Gastroesophageal sphincter (tissue), 4 donors: ENCODE data around the gene DNAAF2. TPM values are rescaled to one million over a fixed set of nuclear protein-coding genes. Genes with fewer than 3 reads are reported as not detected.

ENCODE experiments used
- ATAC-seq: fragments of 150-250 bp; one replicate; pipeline ENCODE4 v1.9.1; 2016; ENCODE audit warnings: mild to moderate bottlenecking, moderate library complexity
- H3K27ac ChIP-seq, 4 donors: fragments of 200-600 bp; sonication (generic) in 3 of 4; 1 replicate in 3 of 4; 2 replicates in 1 of 4; pipeline ENCODE4 v1.5.1; 2016 to 2019
- H3K27me3 ChIP-seq: fragments of 200-600 bp; sonication (generic); one replicate; pipeline ENCODE4 v1.5.1; 2019
- H3K36me3 ChIP-seq, 2 donors: fragments of 200-600 bp; sonication (generic); one replicate each; pipeline ENCODE4 v1.5.1; 2019; ENCODE audit warnings: control low read depth in 1 of 2
- H3K4me1 ChIP-seq, 3 donors: fragments of 200-600 bp; sonication (generic); 1 replicate in 2 of 3; 2 replicates in 1 of 3; pipeline ENCODE4 v1.5.1; 2016 to 2019; ENCODE audit warnings: control low read depth in 2 of 3
- H3K4me3 ChIP-seq, 2 donors: fragments of 200-600 bp; sonication (generic); one replicate each; pipeline ENCODE4 v1.5.1; 2019; ENCODE audit warnings: mild to moderate bottlenecking in 1 of 2, moderate library complexity in 1 of 2
- H3K9me3 ChIP-seq, 3 donors: fragments of 200-600 bp; sonication (generic); one replicate each; pipeline ENCODE4 v1.5.1; 2017 to 2019; ENCODE audit warnings: control low read depth in 2 of 3
- CTCF ChIP-seq, 4 experiments: fragments of 200-600 bp in 2 of 4; fragments of 450-650 bp in 2 of 4; sonication (generic) in 1 of 4; IDR thresholded peaks; one replicate each; pipeline ENCODE4 v1.5.1; 2017 to 2019; ENCODE audit warnings: antibody characterized with exemption in 4 of 4, mild to moderate bottlenecking in 2 of 4, moderate library complexity in 2 of 4
- EP300 ChIP-seq: sonication (generic); formaldehyde crosslinking; IDR thresholded peaks from one replicate; pipeline ENCODE4 v1.6.1; 2017; ENCODE audit warnings: antibody characterized with exemption, mild to moderate bottlenecking
- POLR2A ChIP-seq, 2 donors: fragments of 450-650 bp; IDR thresholded peaks; one replicate each; pipeline ENCODE4 v1.6.1; 2017; ENCODE audit warnings: antibody characterized with exemption in 2 of 2, mild to moderate bottlenecking in 2 of 2, moderate library complexity in 1 of 2
- POLR2AphosphoS5 ChIP-seq: sonication (generic); formaldehyde crosslinking; IDR thresholded peaks from one replicate; pipeline ENCODE4 v1.6.1; 2017; ENCODE audit warnings: antibody characterized with exemption
- WGBS, 2 donors: methylation state at CpG; one replicate each; pipeline ENCODE4 v1.1.5; 2018; ENCODE audit warnings: low coverage in 1 of 2; 5-methylcytosine and 5-hydroxymethylcytosine counted together
- total RNA-seq, 4 donors: library from RNA; depleted of rRNA; stranded (reverse); fragments of >200 nt; gene quantifications; one replicate each; pipeline ENCODE4 v1.1.0, GENCODE V29; 2016

DNAAF2 gene
- total RNA-seq, 4 donors from 2014 or later: 6.8 to 10.4 (median 9.0) TPM

GRCh38 chr14:49607583-49607982, 27.5 kb downstream of the DNAAF2 start:
- WGBS, 2 donors: 94 to 98% methylated on average over 6 of the region's 6 CpGs
- TF ChIP-seq CTCF (IDR thresholded peaks at IDR 0.05): no peak
- no peak for TF ChIP-seq EP300
- TF ChIP-seq POLR2AphosphoS5: no peak
- TF ChIP-seq POLR2A (IDR thresholded peaks at IDR 0.05): no peak
- Histone ChIP-seq H3K4me3 (no peak overlapping the region), H3K27ac (no peak overlapping the region), H3K27me3 (no peaks in the 10 kb centered on the region), H3K4me1 (no peaks in the 10 kb centered on the region), H3K9me3 (no peaks in the 10 kb centered on the region), H3K36me3 (peaks cover 0 to 37% of the 10 kb centered on the region in 2 donors)
- ATAC-seq: no peak

- H3K27ac ChIP-seq: peak within 1 kb of the TSS; percentile 88 to 99 (median 92)
- peak within 1 kb of the TSS; percentile 89 to 90 for H3K4me3 ChIP-seq
- H3K4me1 ChIP-seq: peaks cover 0 to 25% (median 0%) of the 10 kb centered on the region in 3 donors
- 0% methylated on average over 24 of the region's 77 CpGs; no CpG with 5 or more reads in 1 of the 2 donors for WGBS, 2 donors
- TF ChIP-seq EP300 (no peak), CTCF (IDR thresholded peaks at IDR 0.05) (peak in 1 of 4 experiments; percentile 32), POLR2A (IDR thresholded peaks at IDR 0.05) (peak; percentile 29 to 31), POLR2AphosphoS5 (no peak)
- ATAC-seq: peak; percentile 87
- peaks cover 0 to 4% of the 10 kb centered on the region in 2 donors for H3K36me3 ChIP-seq
- H3K27me3 ChIP-seq: no peaks in the 10 kb centered on the region
- H3K9me3 ChIP-seq: no peaks in the 10 kb centered on the region
These were observed 36.4 kb downstream of the DNAAF2 start, which contains the start of gene LRR1 for GRCh38 chr14:49598485-49599300. LRR1 (plus strand) TSS chr14:49598940; CDS start chr14:49599021, 81 bp downstream.

DNA sequence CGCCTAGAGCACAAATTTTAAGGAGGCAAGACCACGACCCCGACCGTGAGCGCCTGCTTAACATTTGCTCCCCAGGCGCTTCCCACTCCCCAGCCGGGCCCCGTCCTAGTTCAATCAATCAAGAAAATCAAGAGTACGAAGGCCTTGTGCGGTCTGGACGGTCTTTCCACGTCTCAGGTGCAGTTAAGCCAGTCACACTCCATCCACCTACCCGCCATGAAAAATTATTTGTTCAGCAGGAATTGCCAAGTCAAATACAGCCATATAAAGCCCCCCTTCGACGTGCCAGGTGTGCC, 36.9 kb downstream of the DNAAF2 start:
- Histone ChIP-seq H3K36me3 (peaks cover 0 to 3% of the 10 kb centered on the region in 2 donors), H3K27me3 (no peaks in the 10 kb centered on the region), H3K9me3 (no peaks in the 10 kb centered on the region), H3K4me1 (peaks cover 0 to 25% (median 0%) of the 10 kb centered on the region in 3 donors), H3K4me3 (peak overlapping the region; percentile 89 to 90), H3K27ac (peak overlapping the region; percentile 88 to 99 (median 92))
- no peak for TF ChIP-seq POLR2AphosphoS5
- TF ChIP-seq CTCF (IDR thresholded peaks at IDR 0.05): no peak
- no peak for TF ChIP-seq POLR2A (IDR thresholded peaks at IDR 0.05)
- no peak for TF ChIP-seq EP300
- 0 to 1% methylated on average over 8 to 14 of the region's 15 CpGs for WGBS, 2 donors
- peak; percentile 12 for ATAC-seq

DNA sequence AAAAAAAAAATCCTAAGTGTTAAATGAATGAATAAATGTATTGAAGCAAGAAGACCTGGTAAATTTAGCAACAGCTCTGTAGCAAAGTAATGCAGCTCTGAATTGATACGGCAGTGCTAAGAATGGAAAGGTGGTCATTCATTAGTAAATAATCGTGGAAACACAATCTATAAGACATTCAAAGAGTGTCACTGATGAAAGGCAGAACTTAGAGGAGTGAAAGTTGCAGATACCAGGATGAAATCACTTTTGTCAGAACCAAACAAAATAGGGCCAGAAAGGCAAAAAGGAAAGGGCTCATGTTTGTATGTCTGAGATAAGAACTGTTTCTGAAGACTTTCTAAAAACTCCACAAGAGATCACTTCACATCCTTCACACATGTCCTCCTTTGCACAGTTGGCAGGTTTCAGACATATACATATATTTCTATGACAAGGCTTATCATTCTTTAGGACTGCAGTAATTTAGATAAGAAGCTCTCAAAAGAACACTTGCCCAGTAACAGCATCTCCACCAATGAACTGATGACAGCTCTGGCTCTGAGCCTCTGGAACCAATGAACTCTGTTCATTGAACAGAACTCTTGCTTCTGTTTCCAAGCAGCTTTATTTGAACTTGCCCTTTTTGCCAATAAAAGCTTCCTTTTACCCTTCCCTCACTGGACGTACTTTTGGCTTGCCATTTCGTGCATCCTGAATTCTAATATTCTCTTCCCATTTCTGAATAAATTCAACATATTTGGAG, 40.5 kb downstream of the DNAAF2 start:
- WGBS, 2 donors: 24 to 38% methylated on average over 3 to 4 of the region's 4 CpGs
- Histone ChIP-seq H3K27me3 (no peaks in the 10 kb centered on the region), H3K9me3 (no peaks in the 10 kb centered on the region), H3K4me1 (peaks cover 0 to 13% (median 0%) of the 10 kb centered on the region in 3 donors), H3K27ac (no peak overlapping the region), H3K36me3 (no peaks in the 10 kb centered on the region), H3K4me3 (no peak overlapping the region)
- no peak for TF ChIP-seq POLR2AphosphoS5
- TF ChIP-seq POLR2A (IDR thresholded peaks at IDR 0.05): no peak
- TF ChIP-seq CTCF (IDR thresholded peaks at IDR 0.05): no peak
- no peak for TF ChIP-seq EP300
- no peak for ATAC-seq
